GM12878 (cell line): ENCODE results near the gene ARPP21. TPM values are rescaled to one million over a fixed set of nuclear protein-coding genes. Genes with fewer than 3 reads are reported as not detected.

Experiments
- ATAC-seq: fragments of 200-7000 bp; cut with Tn5 transposase; 3 replicates; pipeline ENCODE4 v1.9.1; 2020; ENCODE audit warnings: mild to moderate bottlenecking, moderate library complexity
- BruUV-seq: library from RNA; stranded (reverse); fragments of 400-500 nt; replicated peaks from 2 replicates; lab custom pipeline; 2021; lab: Mats Ljungman, UMichigan
- CTCF ChIA-PET: fragments of 300-600 bp; sonication (Branson Sonifier 250); formaldehyde crosslinking; extraction: SDS; loops from one replicate; lab custom pipeline; 2021; ENCODE audit warnings: inconsistent platforms; lab: Yijun Ruan, JAX
- POLR2A ChIA-PET: fragments of 350-600 bp; formaldehyde crosslinking; extraction: SDS; loops from one replicate; lab custom pipeline; 2021; ENCODE audit warnings: inconsistent platforms; lab: Charles Lee
- RAD21 ChIA-PET: fragments of 300-600 bp; sonication (Branson Sonifier 250); formaldehyde crosslinking; loops from one replicate; lab custom pipeline; 2023; ENCODE audit warnings: antibody characterized with exemption; ENCODE audit not compliant: unreplicated experiment; lab: Charles Lee
- SMC1A ChIA-PET: fragments of 300-600 bp; sonication (Branson Sonifier 250); formaldehyde crosslinking; loops from one replicate; lab custom pipeline; 2023; ENCODE audit not compliant: unreplicated experiment, uncharacterized antibody; lab: Charles Lee
- DNase-seq: peaks from one replicate; pipeline ENCODE4 v3.0.0-alpha.2; 2011; ENCODE audit warnings: low read depth, low spot score
- FAIRE-seq: peaks from 3 replicates; lab custom pipeline; 2011; peaks lifted over from hg19 to GRCh38; lab: Jason Lieb, UNC
- H2AFZ ChIP-seq: 2 replicates; pipeline ENCODE4 v1.6.0; 2011; ENCODE audit warnings: low read depth, low read length, control low read depth; ENCODE audit not compliant: control insufficient read depth
- H3K27ac ChIP-seq: 2 replicates; pipeline ENCODE4 v1.5.1; 2011; ENCODE audit warnings: control low read depth; ENCODE audit not compliant: control insufficient read depth, insufficient read depth
- H3K27me3 ChIP-seq, 2 experiments: replicated peaks in 1 of 2; 2 replicates each; pipeline versions ENCODE4 v1.6.0 to v1.6.1; 2011; ENCODE audit warnings: low read length in 1 of 2; ENCODE audit not compliant: control insufficient read depth in 2 of 2, insufficient read depth in 2 of 2
- H3K36me3 ChIP-seq, 2 experiments: 2 replicates each; pipeline ENCODE4 v1.5.1; 2011; ENCODE audit warnings: low read length in 1 of 2; ENCODE audit not compliant: control insufficient read depth in 2 of 2, insufficient read depth in 2 of 2
- H3K4me1 ChIP-seq: 2 replicates; pipeline ENCODE4 v1.6.1; 2011; ENCODE audit warnings: mild to moderate bottlenecking, low read length, moderate library complexity, mixed read lengths; ENCODE audit not compliant: control insufficient read depth, insufficient read depth
- H3K4me2 ChIP-seq: 2 replicates; pipeline ENCODE4 v1.6.0; 2011; ENCODE audit warnings: control low read depth; ENCODE audit not compliant: control insufficient read depth, insufficient read depth
- H3K4me3 ChIP-seq: fragments of 200-600 bp; sonication (generic); 2 replicates; pipeline ENCODE4 v1.5.1; 2016
- H3K79me2 ChIP-seq: 2 replicates; pipeline ENCODE4 v1.6.0; 2011; ENCODE audit warnings: low read length; ENCODE audit not compliant: control insufficient read depth, insufficient read depth
- H3K9ac ChIP-seq: 2 replicates; pipeline ENCODE4 v1.8.0; 2011; ENCODE audit warnings: low read length, control low read depth, mixed read lengths; ENCODE audit not compliant: control insufficient read depth, insufficient read depth
- H3K9me3 ChIP-seq: replicated peaks from 3 replicates; pipeline ENCODE4 v1.5.1; 2011; ENCODE audit warnings: mild to moderate bottlenecking, low read length; ENCODE audit not compliant: control insufficient read depth, insufficient read depth
- H4K20me1 ChIP-seq: 2 replicates; pipeline ENCODE4 v1.6.0; 2011; ENCODE audit not compliant: control insufficient read depth, insufficient read depth
- CBFB ChIP-seq: IDR thresholded peaks from 2 replicates; pipeline ENCODE4 v1.6.1; 2016; ENCODE audit warnings: antibody characterized with exemption, low read depth
- CBX5 ChIP-seq: sonication (generic); IDR thresholded peaks from 2 replicates; pipeline ENCODE4 v1.6.1; 2016; ENCODE audit warnings: low read depth, moderate library complexity, mild to moderate bottlenecking, inconsistent platforms
- NR2F1 ChIP-seq: fragments of 450-650 bp; conservative IDR thresholded peaks from 2 replicates; pipeline ENCODE4 v1.6.1; 2017; ENCODE audit warnings: mild to moderate bottlenecking
- RAD21 ChIP-seq: IDR thresholded peaks from 2 replicates; pipeline ENCODE4 v1.6.1; 2011; ENCODE audit warnings: mild to moderate bottlenecking, low read depth, low read length, moderate library complexity; ENCODE audit not compliant: insufficient read depth
- RELA ChIP-seq: fragments of 450-650 bp; IDR thresholded peaks from 2 replicates; pipeline ENCODE4 v1.8.0; 2014; ENCODE audit warnings: borderline replicate concordance; ENCODE audit not compliant: partially characterized antibody
- SREBF2 ChIP-seq: IDR thresholded peaks from 2 replicates; pipeline ENCODE4 v1.6.1; 2012; ENCODE audit warnings: mild to moderate bottlenecking, low read length
- STAT3 ChIP-seq: IDR thresholded peaks from 2 replicates; pipeline ENCODE4 v1.6.1; 2011; ENCODE audit warnings: low read depth, low read length, improper control_type of control experiment
- YBX1 ChIP-seq: fragments of 450-650 bp; IDR thresholded peaks from 2 replicates; pipeline ENCODE4 v1.6.1; 2016; ENCODE audit warnings: antibody characterized with exemption
- ZZZ3 ChIP-seq: IDR thresholded peaks from 2 replicates; pipeline ENCODE4 v1.6.1; 2011; ENCODE audit warnings: low read depth; ENCODE audit not compliant: control insufficient read depth, insufficient read length
- WGBS: methylation state at CpG from one replicate; pipeline ENCODE4 v1.1.6; 2016; ENCODE audit warnings: low lambda C conversion rate; ENCODE audit not compliant: insufficient replicate concordance, insufficient coverage; ENCODE audit errors: missing lambda C conversion rate; 5-methylcytosine and 5-hydroxymethylcytosine counted together
- in situ Hi-C: fragments of 300-500 bp; cut with MboI; formaldehyde crosslinking; loops from 9 replicates; pipeline ENCODE4 v1.14.3; 2018; ENCODE audit warnings: mixed read lengths
- intact Hi-C: fragments of 100-400 bp; cut with micrococcal nuclease; formaldehyde crosslinking; loops from one replicate; pipeline ENCODE4 v1.14.2; 2022; ENCODE audit not compliant: unreplicated experiment
- polyA plus RNA-seq, 11 experiments: library from polyadenylated mRNA; depleted of rRNA in 4 of 11; unstranded in 6 of 11; stranded (reverse) in 5 of 11; fragments of >200 nt; fragmentation: Nextera tagmentation in 4 of 11; fragmentation: Illumina TruSeq in 1 of 11; extraction: Ambion mirVana in 4 of 11; extraction: Trizol in 1 of 11; gene quantifications; 1 replicate in 1 of 11; 2 replicates in 10 of 11; pipeline versions ENCODE4 v1.2.1 to v1.2.3, GENCODE V29; 2011 to 2016; ENCODE audit warnings: inconsistent platforms in 2 of 11, missing spikeins in 2 of 11, low read depth in 1 of 11
- total RNA-seq, 4 experiments: library from RNA; depleted of rRNA in 3 of 4; stranded (reverse); fragments of >200 nt in 3 of 4; fragmentation: Illumina TruSeq in 1 of 4; extraction: Trizol in 1 of 4; gene quantifications; 2 replicates each; pipeline versions ENCODE4 v1.2.1 to v1.2.3, GENCODE V29; 2013 to 2021
- TF ChIP-seq, protein P1 (sequence below): fragments of 450-650 bp; IDR thresholded peaks from 2 replicates; pipeline ENCODE4 v1.6.1; 2016; ENCODE audit warnings: mild to moderate bottlenecking

The ARPP21 gene
- total and polyA plus RNA-seq, 10 of the 15 experiments (the other 5 are each of a cell fraction or from before 2014, with no cell fraction given) = not detected

DNA sequence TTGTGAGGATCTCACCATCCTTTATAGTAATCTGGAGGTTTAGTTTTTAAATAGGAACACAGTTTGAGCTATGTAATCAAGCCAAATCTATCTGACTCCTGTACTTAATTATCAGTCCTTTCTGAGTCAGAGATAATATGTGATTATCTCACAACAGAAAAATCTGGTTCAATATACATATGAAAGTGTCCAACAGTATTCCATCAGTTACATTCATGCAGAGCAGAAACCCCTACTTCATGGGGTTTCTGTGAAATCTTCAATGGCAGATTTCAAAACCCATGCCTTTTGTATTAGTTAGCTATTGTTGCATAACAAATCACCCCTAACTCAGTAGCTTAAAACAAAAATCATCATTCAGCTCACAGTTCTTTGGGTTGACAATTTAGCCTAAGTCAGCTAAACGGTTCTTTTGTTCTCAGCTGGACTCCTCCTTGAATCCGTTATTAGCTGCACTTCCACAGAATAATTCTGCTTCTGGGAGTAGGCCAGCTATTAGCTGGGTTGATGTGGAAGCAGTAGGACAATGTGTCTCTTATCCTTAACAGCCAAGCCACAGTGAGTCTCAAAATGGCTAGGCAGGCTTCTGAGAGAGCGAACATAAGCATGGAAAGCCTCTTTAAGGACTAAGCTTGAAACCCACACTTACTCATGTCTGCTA lies 42.9 kb upstream of the ARPP21 start (continued):
- TF ChIP-seq YBX1 (no peak), SREBF2 (no peak), RELA (no peak), STAT3 (no peak), CBX5 (no peak), RAD21 (no peak)

DNA sequence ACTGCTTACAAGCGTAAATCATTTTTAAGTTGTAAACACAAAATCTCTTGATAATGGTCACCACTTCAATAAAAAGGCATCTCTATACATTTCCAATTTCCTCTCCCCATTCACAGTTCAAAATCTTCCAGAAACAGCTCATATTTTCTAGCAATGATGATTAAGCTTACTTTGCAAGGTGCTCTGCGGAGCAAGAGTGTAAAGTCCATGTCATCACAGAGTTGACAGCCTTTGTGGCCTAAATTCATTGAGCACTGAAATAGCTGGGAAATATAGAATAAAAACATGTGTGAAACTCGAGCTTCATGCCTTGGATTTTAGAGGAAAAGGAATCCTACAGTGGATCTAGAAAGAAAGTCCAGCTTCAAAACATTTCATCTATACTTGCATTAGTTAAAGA lies 41.8 kb upstream of the ARPP21 start:
- SMC1A ChIA-PET = interaction anchor here (1.0 kb wide), 1 partner anchor 8 kb away, joined by 4 read pairs; no protein-coding TSS in a partner anchor
- 14% methylated on average over 3 of the region's 3 CpGs for WGBS
- POLR2A ChIA-PET = no interaction called here
- H3K9ac ChIP-seq = no peak overlapping the region
- in situ Hi-C loops (no loop called here), intact Hi-C loops (no loop called here)
- H3K4me3 ChIP-seq = no peak overlapping the region
- no peaks in the 10 kb centered on the region for H3K27me3 ChIP-seq
- no peak for ATAC-seq
- FAIRE-seq = no peak
- H3K27ac ChIP-seq = no peak overlapping the region
- no peaks in the 10 kb centered on the region for H3K79me2 ChIP-seq
- H3K4me1 ChIP-seq = peaks cover 8% of the 10 kb centered on the region
- no peak overlapping the region for H2AFZ ChIP-seq
- DNase-seq = no peak
- CTCF ChIA-PET = interaction anchor here (1.0 kb wide), 1 partner anchor 19 kb away, joined by 3 read pairs; no protein-coding TSS in a partner anchor
- H3K9me3 ChIP-seq = no peaks in the 10 kb centered on the region; the same call in 2 of the 3 replicates
- TF ChIP-seq NR2F1 = no peak
- no peaks in the 10 kb centered on the region for H4K20me1 ChIP-seq
- no peak overlapping the region for H3K4me2 ChIP-seq
- H3K36me3 ChIP-seq = no peaks in the 10 kb centered on the region
- RAD21 ChIA-PET = no interaction called here
- BruUV-seq = no TSS peak

DNA sequence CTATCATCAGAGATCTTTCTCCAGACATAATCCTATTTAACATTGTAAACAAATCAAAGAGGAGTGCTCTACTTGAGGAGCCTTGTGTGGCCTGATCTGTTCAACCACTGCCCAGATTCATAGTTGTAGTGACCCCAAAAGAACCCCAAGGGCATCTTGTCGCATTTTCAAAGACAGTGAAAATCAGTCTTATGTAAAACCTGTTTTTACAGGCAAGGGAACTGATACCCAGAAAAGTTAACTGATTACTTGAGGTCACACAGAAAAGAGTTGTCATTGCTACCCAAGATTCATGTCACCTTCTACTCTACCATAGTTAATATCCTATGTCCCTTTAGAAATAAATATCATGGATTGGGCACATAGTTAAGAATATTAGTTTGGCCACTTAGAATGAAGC lies 40.5 kb upstream of the ARPP21 start:
- no TSS peak for BruUV-seq
- RAD21 ChIA-PET = no interaction called here
- H3K27ac ChIP-seq = no peak overlapping the region
- intact Hi-C loops (no loop called here), in situ Hi-C loops (no loop called here)
- TF ChIP-seq CBFB (no peak), ZZZ3 (no peak)
- TF ChIP-seq, protein P1, sequence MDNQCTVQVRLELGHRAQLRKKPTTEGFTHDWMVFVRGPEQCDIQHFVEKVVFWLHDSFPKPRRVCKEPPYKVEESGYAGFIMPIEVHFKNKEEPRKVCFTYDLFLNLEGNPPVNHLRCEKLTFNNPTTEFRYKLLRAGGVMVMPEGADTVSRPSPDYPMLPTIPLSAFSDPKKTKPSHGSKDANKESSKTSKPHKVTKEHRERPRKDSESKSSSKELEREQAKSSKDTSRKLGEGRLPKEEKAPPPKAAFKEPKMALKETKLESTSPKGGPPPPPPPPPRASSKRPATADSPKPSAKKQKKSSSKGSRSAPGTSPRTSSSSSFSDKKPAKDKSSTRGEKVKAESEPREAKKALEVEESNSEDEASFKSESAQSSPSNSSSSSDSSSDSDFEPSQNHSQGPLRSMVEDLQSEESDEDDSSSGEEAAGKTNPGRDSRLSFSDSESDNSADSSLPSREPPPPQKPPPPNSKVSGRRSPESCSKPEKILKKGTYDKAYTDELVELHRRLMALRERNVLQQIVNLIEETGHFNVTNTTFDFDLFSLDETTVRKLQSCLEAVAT = no peak
- TF ChIP-seq, all 136 proteins: peak for 0
- Histone ChIP-seq H3K9me3 (no peaks in the 10 kb centered on the region; the same call in 2 of the 3 replicates), H3K36me3 (no peaks in the 10 kb centered on the region), H4K20me1 (no peaks in the 10 kb centered on the region), H3K4me3 (no peak overlapping the region), H2AFZ (no peak overlapping the region), H3K9ac (no peak overlapping the region), H3K4me1 (no peaks in the 10 kb centered on the region), H3K4me2 (no peak overlapping the region), H3K27me3 (no peaks in the 10 kb centered on the region), H3K79me2 (no peaks in the 10 kb centered on the region)
- DNase-seq (no peak), ATAC-seq (peak; percentile 36), FAIRE-seq (no peak)
- CTCF ChIA-PET = no interaction called here
- WGBS = 0% methylated on average over 1 of the region's 1 CpG
- POLR2A ChIA-PET = no interaction called here
- SMC1A ChIA-PET = no interaction called here
